AG08395 (cell line): ENCODE measurements around the gene NBAS.
"Not testable (repeated sequence)": the region's sequence is repeated elsewhere in the genome, so short reads cannot be mapped to it uniquely, and the experiment has no call there.

Experiments
- DNase-seq: peaks from one replicate; pipeline ENCODE4 v3.0.0; 2012; ENCODE audit warnings: mixed read lengths, low spot score

Gene NBAS

GRCh38 chr2:15559379-15560139 is 1.6 kb downstream of the NBAS start:
- DNase-seq, result no peak

DNA sequence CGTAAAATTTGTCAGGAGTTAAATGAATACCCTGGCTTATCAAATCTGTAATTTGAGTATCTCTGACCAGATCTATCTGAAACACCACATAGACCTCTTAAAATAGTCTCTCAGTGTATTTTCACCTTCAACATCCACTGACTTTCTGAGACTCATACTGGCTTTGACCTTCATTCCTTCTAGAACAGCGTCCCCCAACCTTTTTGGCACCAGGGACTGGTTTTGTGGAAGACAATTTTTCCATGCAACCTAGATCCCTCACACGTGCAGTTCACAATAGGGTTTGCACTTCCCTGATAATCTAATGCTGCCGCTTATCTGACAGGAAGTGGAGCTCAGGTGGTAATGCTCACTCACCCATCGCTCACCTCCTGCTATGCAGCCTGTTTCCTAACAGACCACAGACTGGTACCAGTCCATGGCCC is 3.2 kb downstream of the NBAS start:
- DNase-seq, result no peak

GRCh38 chr2:15556311-15556930 is 4.7 kb downstream of the NBAS start:
- DNase-seq, result no peak

DNA sequence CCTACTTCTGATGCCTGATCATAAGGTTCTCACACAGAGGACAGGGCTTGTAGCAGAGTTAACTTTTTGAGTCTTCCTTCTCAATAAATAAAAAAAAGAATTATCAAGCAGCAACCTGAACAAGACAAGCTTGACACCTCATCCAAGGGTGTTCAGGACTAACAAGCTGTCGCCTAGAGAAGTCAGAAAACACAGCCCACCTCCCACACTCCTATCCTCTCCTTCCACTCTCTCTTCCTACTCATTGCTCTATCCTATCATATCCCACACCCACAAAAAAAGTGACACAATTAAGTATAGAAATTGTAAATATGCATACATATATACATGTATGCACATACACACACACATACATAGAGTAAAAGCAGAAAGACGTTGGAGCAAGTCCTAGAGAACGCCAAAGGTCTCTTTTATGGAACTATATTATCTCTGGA is 5.4 kb downstream of the NBAS start:
- DNase-seq, result no peak

GRCh38 chr2:15554525-15555218 is 6.5 kb downstream of the NBAS start:
- no peak for DNase-seq

DNA sequence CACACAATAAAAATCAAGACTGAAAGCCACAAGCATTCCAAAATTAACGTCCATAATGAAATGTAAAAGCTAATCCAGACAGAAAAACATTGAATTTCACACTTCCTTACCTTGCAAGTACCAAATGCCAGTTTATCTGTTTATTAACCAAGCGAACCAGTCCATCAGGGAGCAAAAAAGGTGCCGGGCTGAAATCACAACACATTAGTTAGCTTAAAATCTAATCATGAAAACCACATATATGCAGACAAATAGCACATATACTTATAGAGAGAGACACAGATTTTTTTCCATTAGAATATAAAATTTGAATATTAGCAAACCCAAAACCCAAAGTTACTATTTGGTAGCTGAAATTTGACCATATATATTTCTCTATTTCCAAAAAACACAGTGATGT is 7.2 kb downstream of the NBAS start:
- DNase-seq, result no peak

GRCh38 chr2:15553519-15553918 is 7.6 kb downstream of the NBAS start:
- no peak for DNase-seq

DNA sequence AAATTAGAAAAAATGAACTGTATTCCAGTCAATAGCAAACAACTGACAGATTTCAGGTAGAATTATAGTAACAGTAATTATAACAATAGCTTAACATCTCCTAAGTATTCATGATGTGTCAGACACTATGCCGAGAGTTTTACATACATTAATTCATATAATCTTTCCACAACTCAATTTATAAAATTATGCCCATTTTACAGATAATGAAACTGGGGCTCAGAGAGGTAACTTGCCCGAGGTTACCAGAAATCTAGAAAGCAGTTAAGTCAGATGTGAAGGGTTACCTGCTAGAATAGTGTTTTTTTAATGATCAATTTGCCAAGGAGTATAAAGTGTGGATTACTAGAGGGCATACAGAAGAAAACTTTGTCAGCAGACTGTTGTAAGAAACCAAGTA is 12.2 kb downstream of the NBAS start:
- DNase-seq, result no peak

- no peak for DNase-seq
Observed at GRCh38 chr2:15547115-15547876, 13.8 kb downstream of the NBAS start.

GRCh38 chr2:15546297-15547098 is 14.6 kb downstream of the NBAS start:
- no peak for DNase-seq

- DNase-seq, result no peak
Observed at GRCh38 chr2:15544227-15544626, 16.9 kb downstream of the NBAS start.

GRCh38 chr2:15543541-15543940 is 17.6 kb downstream of the NBAS start:
- DNase-seq, result no peak

DNA sequence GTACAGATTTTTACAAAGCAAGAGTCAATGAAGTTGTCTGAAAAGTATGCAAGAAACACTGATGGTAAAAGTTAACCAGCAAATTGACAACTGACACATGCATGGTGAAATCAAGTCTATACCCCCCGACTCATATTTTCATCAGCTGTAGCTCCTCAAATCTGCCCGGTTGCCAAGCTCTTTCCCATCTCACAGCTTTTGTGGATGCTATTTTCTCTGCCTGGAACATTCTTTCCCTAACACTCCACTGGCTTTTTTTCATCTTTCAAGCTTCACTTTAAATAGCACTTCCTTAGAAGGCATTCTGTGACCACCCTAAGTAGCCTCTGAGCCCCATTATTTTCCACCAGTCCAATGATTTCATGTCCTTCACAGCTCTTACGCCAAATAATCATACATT is 18.1 kb downstream of the NBAS start:
- DNase-seq, result no peak

GRCh38 chr2:15542269-15542668 is 18.9 kb downstream of the NBAS start:
- DNase-seq, result not testable (repeated sequence)

GRCh38 chr2:15540523-15540922 is 20.6 kb downstream of the NBAS start:
- DNase-seq, result not testable (repeated sequence)

- DNase-seq, result no peak
Observed at GRCh38 chr2:15539999-15540398, 21.1 kb downstream of the NBAS start.

- DNase-seq, result no peak
Observed at GRCh38 chr2:15538792-15539191, 22.3 kb downstream of the NBAS start.

DNA sequence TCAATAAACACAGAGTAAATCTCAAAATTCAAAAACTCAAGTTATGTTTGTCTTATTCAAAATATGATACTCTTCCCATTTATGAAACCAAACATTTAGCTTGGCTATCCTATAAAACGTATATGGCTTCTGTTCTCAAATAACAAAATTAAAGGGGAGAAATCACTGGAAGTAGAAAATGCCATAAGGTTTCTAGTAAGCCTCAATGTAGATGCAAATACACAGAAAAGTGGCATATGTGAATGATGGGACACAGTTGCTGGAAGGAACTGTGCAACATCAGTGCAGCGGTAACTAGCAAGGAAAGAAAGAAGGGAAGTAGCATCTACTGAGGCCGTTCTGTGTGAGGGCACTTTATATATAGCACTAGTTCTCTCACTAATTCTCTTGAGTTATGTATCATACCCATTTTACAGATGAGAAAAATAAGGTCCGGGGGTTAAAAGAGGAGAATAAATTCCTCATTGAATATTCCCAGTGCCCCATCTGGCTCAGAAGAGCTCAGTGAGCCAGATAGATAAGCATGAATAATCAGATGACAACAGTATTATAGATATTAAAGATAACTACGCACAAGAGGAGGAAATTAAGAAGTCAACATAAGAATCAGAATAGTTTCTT is 27.2 kb downstream of the NBAS start:
- no peak for DNase-seq

- no peak for DNase-seq
Observed at GRCh38 chr2:15532996-15533395, 28.1 kb downstream of the NBAS start.

- DNase-seq, result no peak
Observed at GRCh38 chr2:15531095-15531854, 29.9 kb downstream of the NBAS start.
